Subcutaneous preadipocyte (primary cell): ENCODE measurements around the gene PPCS. TPM values are rescaled to one million over a fixed set of nuclear protein-coding genes. Genes with fewer than 3 reads are reported as not detected.

Source experiments
- small RNA-seq: library from RNA; depleted of rRNA; stranded (forward); fragments of <200 nt; gene quantifications from one replicate; pipeline ENCODE3, GENCODE V24; 2012
- total RNA-seq: library from RNA; depleted of rRNA; stranded (reverse); fragments of >200 nt; gene quantifications from 2 replicates; pipeline ENCODE4 v1.2.3, GENCODE V29; 2012

PPCS gene
- 35.0 and 43.4 TPM in 2 replicates for total RNA-seq

DNA sequence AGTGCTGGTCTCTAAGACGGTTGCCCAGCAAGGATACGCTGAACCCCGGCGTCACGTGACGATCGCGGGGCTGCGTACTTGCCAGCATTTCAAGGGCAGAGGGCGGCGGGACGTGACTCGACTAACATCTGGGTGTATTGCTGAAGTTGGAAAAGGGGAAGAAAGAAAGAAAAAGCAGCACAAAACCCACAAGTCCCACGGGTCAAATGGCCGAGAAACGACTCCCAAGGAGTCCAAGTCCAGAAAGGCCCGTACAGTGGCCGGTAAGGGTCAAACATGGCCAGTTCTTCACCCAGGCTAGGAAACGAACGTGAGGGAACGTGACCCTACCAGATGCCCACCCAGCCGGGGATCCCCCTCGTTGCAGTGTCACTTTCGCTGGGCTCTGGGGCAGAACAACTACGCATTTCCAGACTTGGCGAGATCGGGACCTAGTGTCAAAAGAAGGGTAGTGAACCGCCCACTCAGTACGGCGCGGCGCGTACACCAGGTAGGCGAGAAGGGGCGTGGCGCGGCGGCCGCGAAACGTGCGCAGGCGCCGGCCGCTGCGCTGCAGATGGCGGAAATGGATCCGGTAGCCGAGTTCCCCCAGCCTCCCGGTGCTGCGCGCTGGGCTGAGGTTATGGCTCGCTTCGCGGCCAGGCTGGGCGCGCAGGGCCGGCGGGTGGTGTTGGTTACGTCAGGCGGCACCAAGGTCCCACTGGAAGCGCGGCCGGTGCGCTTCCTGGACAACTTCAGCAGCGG, at the start of gene PPCS, which contains the start of gene ZMYND12:
Gene PPCS (plus strand): TSS at position 534 of the 744 bp plus-strand sequence. CDS start 23 bp downstream, at position 557.
Gene ZMYND12 (minus strand): TSS at position 13 of the 744 bp plus-strand sequence. CDS start 25 bp downstream, outside the sequence.

DNA sequence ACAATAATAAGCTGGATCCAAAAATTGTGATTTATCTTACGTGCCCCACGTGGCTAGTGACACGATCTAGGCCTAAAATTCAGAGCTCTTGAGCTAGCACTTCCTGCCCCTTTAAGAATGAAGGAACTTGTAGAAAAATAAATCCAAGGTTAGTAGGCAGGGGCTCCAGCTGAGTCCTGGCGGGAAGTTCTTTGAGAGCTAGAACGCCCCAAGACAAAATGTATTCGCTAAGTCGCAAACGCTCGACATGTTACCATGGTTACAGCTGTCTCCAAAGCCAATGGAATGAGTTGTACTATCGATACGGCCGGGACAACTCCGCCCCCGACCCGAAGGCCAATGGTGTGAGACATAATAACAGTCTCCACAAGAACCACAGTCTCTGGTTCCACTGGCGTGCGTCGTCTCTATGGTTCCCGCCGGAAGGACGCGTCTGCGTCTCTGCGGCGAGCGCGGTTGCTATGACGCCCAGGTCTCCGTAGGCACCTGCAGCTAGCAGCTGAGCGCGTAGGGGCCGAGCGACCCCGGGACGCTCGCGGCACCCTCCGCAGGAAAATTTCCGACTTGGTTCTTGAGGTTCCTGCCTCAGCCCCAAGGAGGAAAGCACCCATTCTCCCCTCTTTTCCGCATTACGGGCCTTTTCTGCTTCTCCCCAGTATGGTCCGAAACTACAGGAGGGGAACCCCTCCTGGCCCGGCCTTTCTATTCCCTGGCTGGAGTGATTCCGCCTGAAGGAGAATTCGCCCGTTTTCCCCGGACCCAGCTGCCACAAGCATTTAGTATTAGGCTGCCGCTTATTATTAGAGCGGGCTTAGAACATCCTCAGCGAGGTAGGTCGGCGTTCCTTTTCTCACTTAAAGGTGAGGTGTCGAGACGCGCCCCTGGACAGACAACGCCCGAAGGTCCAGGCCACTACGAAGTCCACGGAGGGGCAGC, 6.8 kb downstream of the PPCS start, which contains the start of gene CCDC30:
Gene CCDC30 (plus strand): TSS at position 459 of the 936 bp plus-strand sequence. CDS start 17,266 bp downstream, outside the sequence.

Small RNA genes within 50 kb of the gene (small RNA-seq; reads per million reads assigned to genes)
- gene TMSB4XP1, result not detected

Other genes starting within 250 kb of the PPCS start
- gene FOXJ3, start 121.3 kb upstream of the PPCS start, total RNA-seq, result 26.5 and 33.8 TPM in 2 replicates
- gene RIMKLA, start 75.8 kb upstream of the PPCS start, total RNA-seq, result not detected in 2 replicates
- gene ZMYND12, start 521 bp upstream of the PPCS start, total RNA-seq, result 0.39 and 0.73 TPM in 2 replicates
- 1.4 and 1.5 TPM in 2 replicates for gene CCDC30, start 6.7 kb downstream of the PPCS start, total RNA-seq
- 35.2 and 37.8 TPM in 2 replicates for gene PPIH, start 201.9 kb downstream of the PPCS start, total RNA-seq
- gene YBX1, start 225.9 kb downstream of the PPCS start, total RNA-seq, result 853 and 942 TPM in 2 replicates